HG02884 (cell line): ENCODE measurements around the gene GABPB1.
A peak's percentile ranks its signal among the peaks of the same experiment; 100 is the strongest.

Source experiments
- ATAC-seq: cut with Tn5 transposase; IDR thresholded peaks from one replicate; pipeline ENCODE4 v1.9.1; 2021; ENCODE audit warnings: mild to moderate bottlenecking, moderate library complexity; ENCODE audit not compliant: unreplicated experiment

GABPB1 gene

GRCh38 chr15:50281427-50281826 lies 73.6 kb downstream of the GABPB1 start:
- ATAC-seq, result no peak

DNA sequence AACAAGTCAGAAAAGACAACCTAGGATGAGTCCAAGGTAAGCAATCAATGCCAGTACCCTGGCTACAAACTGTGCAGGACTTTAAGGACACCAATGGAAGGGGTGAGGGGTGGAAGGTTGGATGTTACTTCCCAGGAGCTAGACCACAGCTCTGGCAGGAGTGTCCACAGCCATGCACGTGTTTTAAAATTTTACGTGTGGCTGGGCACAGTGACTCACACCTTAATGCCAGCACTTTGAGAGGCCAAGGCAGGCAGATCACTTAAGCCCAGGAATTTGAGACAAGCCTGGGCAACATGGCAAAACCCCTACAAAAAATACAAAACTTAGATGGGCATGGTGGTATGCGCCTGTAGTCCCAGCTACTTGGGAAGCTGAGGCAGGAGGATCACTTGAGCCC lies 74.7 kb downstream of the GABPB1 start:
- no peak for ATAC-seq

GRCh38 chr15:50278496-50278895 lies 76.5 kb downstream of the GABPB1 start:
- ATAC-seq, result no peak

- no peak for ATAC-seq
Observed at GRCh38 chr15:50277370-50277769, 77.6 kb downstream of the GABPB1 start.

DNA sequence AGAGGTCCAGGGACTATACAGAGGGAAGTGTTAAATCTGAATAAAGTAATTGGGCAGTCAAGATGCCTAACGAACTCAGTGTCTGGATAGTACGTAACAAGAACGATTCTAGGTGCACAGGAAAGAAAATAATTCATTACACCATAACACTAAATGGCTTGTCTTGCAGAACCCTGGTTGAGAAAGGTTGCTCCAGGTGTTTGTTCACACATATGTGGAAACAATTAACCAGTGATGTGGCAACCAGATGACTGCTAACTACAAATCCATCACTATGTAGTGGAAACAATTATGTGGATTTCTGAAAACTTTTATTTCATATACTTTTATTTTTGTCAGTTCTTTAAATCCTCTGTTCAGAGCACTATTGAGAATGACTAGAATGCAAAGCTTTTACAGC lies 79.1 kb downstream of the GABPB1 start:
- ATAC-seq, result no peak

- ATAC-seq, result no peak
Observed at GRCh38 chr15:50275091-50275490, 79.9 kb downstream of the GABPB1 start.

DNA sequence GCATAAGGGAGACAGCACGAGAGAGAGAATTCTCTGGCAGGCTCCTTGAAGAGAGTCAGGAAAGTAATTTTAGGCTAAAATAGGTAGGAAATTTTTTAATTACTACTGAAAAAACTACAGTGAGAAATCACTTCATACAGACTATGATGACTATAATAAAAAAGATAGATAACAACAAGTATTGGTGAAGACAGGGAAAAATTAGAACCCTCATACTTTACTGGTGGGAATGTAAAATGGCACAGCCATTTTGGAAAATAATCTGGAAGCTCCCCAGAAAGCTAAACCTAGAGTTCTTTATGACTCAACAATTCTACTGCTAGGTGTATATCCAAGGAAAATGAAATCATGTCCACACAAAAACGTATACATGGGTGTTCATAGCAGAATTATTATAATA lies 87.4 kb downstream of the GABPB1 start:
- ATAC-seq, result no peak

DNA sequence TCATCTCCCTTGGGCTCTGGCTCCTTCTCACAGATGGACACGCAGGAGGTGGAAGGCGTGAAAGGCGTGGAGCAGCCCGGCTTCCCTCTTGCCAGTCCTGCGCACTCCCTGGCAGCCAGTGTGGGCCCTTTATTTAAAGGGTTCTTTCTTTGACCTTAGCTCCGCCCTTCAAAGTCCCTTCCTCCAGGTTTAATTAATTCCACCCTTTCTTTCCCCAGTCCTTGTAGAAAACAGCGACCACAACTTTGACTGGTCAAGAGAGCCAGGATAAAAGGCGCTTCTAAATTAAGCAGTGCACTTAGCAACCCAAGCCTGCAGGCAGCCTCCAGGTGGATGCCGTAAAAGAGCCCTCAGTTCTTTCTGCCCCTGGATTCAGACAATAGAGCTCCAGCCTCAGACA lies 89.4 kb downstream of the GABPB1 start, which contains the start of gene HDC:
Gene HDC, minus strand, starts transcription at position 107 of the 400 bp plus-strand sequence. Its CDS starts 103 bp downstream, at position 4.
- ATAC-seq, result no peak

GRCh38 chr15:50262533-50262932 lies 92.5 kb downstream of the GABPB1 start:
- ATAC-seq, result no peak

DNA sequence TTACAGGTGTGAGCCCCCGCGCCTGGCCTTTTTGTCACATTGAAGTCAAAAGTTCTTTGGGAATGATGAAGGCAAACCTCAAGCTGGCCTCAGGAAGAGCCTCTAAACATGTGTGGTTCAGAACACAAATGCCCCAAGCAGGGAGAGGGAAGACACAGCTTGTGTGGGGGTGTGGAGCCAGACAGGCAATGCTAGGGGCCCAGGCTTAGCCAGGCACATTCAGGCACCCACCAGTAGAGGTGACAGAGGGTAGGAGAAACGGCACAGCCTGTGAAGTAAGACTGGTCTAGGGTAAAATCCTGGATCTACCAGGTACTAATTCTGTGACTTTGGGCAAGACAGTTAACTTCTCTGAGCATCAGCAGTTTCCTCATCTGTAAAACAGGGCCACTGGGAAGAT lies 93.0 kb downstream of the GABPB1 start:
- ATAC-seq, result no peak

GRCh38 chr15:50260969-50261496 lies 94.0 kb downstream of the GABPB1 start:
- ATAC-seq, result peak; percentile 49

DNA sequence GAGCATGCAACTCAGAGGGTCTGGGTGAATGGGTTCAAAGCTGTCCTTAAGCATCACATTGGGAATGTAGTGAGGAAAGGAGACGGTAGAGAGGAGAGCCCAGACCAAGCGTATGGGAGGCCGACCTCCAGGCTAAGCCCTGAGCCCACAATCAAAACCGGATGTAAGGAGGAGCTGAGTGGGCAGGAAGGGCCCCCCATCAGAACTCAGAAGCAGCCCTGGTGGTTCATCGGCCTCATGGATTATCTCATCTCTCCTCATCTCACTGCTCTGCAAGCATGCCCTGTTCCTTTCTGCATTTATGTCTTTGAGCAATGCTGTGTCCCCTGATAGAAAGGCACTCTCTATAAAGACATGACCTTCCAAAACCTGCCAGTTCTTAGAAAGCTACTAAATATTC lies 95.7 kb downstream of the GABPB1 start:
- ATAC-seq, result no peak

DNA sequence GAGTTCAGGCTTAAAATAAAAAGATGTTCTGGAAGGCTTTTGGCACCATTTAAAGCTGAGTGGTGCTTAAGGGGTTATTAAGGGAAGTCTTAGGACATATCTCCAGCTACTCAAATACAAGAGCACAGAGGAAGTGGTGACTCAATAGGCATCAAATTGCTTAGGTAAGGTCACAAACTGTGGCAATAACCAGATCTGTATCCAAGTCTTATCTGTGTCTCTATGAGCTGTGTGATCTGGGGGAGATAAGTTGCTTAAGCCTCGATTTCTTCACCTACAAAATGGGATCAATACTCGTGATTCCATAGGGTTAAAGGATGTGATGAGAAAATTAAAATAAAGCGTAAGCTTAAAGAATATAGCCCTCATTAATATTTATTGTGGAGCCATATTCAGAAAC lies 97.1 kb downstream of the GABPB1 start:
- ATAC-seq, result no peak

DNA sequence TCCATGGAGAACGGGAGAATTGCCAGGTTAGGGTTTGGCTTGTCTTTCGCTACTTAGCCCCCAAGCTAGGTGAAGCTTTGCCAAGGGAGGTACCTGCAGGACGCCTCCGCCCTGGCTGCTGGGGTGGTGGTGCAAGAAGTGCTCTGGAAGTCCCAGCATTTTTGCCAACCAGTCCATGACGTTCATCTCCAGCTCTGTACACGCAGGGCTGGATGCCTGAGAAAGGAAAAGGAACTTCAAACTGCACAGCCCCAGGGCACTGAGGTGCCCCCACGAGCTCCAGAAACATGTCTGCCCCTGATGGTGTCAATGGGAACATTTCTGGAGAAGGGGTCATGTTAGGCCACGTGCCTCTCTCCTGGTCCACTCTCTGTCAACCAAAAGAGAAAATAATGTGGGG lies 97.7 kb downstream of the GABPB1 start:
- no peak for ATAC-seq

- ATAC-seq, result no peak
Observed at GRCh38 chr15:50256188-50257041, 98.6 kb downstream of the GABPB1 start.

GRCh38 chr15:50252556-50252955 lies 102.4 kb downstream of the GABPB1 start:
- ATAC-seq, result no peak

GRCh38 chr15:50251638-50252182 lies 103.3 kb downstream of the GABPB1 start:
- no peak for ATAC-seq

- ATAC-seq, result no peak
Observed at GRCh38 chr15:50250760-50251394, 104.1 kb downstream of the GABPB1 start.

- no peak for ATAC-seq
Observed at GRCh38 chr15:50249704-50250103, 105.3 kb downstream of the GABPB1 start.

DNA sequence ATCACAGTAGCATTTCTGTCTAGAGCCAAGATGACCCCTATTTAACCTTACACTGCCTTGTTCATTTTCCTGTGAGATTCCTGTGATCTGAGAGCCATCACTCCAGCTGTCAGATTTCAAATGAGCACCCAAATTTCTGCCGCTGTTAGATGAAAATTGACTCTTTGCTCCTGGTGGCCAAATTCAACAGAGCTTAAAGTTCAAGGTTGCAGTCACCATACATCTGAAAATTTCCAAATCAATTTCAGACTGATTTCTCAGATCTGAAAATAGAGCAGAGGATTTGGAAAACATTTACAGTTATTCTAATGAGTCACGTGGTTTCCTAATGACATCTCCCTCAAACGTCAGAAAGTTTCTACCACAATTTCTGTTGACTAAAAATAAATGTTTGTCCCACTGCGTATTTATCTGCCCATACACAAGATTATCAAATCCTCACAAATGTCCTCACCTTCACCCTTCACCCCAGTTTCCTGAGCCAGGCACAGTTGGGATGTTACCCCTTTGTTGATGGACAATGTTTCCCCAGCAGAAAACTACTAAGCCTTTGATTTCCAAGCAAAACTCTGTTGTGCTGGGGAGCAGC lies 105.9 kb downstream of the GABPB1 start:
- ATAC-seq, result no peak
